Suprapubic skin (tissue), 4 donors: ENCODE results near the gene ORAI2. TPM values are rescaled to one million over a fixed set of nuclear protein-coding genes. Genes with fewer than 3 reads are reported as not detected.

Experiments used
- DNase-seq, 2 donors: peaks; one replicate each; pipeline ENCODE4 v3.0.0-alpha.2; 2019; ENCODE audit warnings: low spot score in 2 of 2
- H3K27ac ChIP-seq: fragments of 200-600 bp; sonication (generic); one replicate; pipeline ENCODE4 v1.5.1; 2019
- H3K27me3 ChIP-seq: fragments of 200-600 bp; sonication (generic); one replicate; pipeline ENCODE4 v1.5.1; 2019
- H3K36me3 ChIP-seq: fragments of 200-600 bp; sonication (generic); one replicate; pipeline ENCODE4 v1.5.1; 2019
- H3K4me1 ChIP-seq: fragments of 200-600 bp; sonication (generic); one replicate; pipeline ENCODE4 v1.5.1; 2019
- H3K4me3 ChIP-seq: fragments of 200-600 bp; sonication (generic); one replicate; pipeline ENCODE4 v1.5.1; 2019; ENCODE audit warnings: mild to moderate bottlenecking
- H3K9me3 ChIP-seq: fragments of 200-600 bp; sonication (generic); one replicate; pipeline ENCODE4 v1.5.1; 2019
- CTCF ChIP-seq, 2 donors: fragments of 200-600 bp in 1 of 2; fragments of 450-650 bp in 1 of 2; sonication (generic) in 1 of 2; IDR thresholded peaks; one replicate each; pipeline ENCODE4 v1.5.1; 2016 to 2019; ENCODE audit warnings: antibody characterized with exemption in 2 of 2, mild to moderate bottlenecking in 1 of 2, moderate library complexity in 1 of 2
- EP300 ChIP-seq: sonication (generic); formaldehyde crosslinking; IDR thresholded peaks from one replicate; pipeline ENCODE4 v1.6.1; 2017; ENCODE audit warnings: antibody characterized with exemption
- POLR2A ChIP-seq, 2 donors: fragments of 450-650 bp; IDR thresholded peaks; one replicate each; pipeline ENCODE4 v1.6.1; 2017; ENCODE audit warnings: antibody characterized with exemption in 2 of 2, mild to moderate bottlenecking in 2 of 2, moderate library complexity in 2 of 2
- POLR2AphosphoS5 ChIP-seq, 3 donors: sonication (generic); formaldehyde crosslinking; IDR thresholded peaks; one replicate each; pipeline ENCODE4 v1.6.1; 2017; ENCODE audit warnings: antibody characterized with exemption in 3 of 3
- whole genome bisulfite sequencing: methylation state at CpG from one replicate; pipeline ENCODE4 v1.1.5; 2018; 5-methylcytosine and 5-hydroxymethylcytosine counted together
- total RNA-seq, 4 donors: library from RNA; depleted of rRNA; stranded (reverse); fragments of >200 nt; gene quantifications; one replicate each; pipeline ENCODE4 v1.1.0, GENCODE V29; 2016

Gene ORAI2
- total RNA-seq, 4 donors from 2014 or later, result 4.3 to 7.0 (median 5.0) TPM

GRCh38 chr7:102393467-102393866 lies 39.9 kb upstream of the ORAI2 start:
- Histone ChIP-seq H3K27ac (no peak overlapping the region), H3K9me3 (no peaks in the 10 kb centered on the region), H3K4me1 (peaks cover 15% of the 10 kb centered on the region), H3K36me3 (peaks cover 13% of the 10 kb centered on the region), H3K4me3 (no peak overlapping the region), H3K27me3 (no peaks in the 10 kb centered on the region)
- WGBS, result 78% methylated on average over 9 of the region's 9 CpGs
- no peak for TF ChIP-seq POLR2AphosphoS5 (IDR thresholded peaks at IDR 0.05)
- no peak for TF ChIP-seq POLR2A (IDR thresholded peaks at IDR 0.05)
- no peak for TF ChIP-seq CTCF (IDR thresholded peaks at IDR 0.05)
- no peak for DNase-seq

GRCh38 chr7:102395592-102395872 lies 37.8 kb upstream of the ORAI2 start:
- Histone ChIP-seq H3K4me1 (peaks cover 15% of the 10 kb centered on the region), H3K9me3 (no peaks in the 10 kb centered on the region), H3K4me3 (peak overlapping the region; percentile 92), H3K36me3 (peaks cover 26% of the 10 kb centered on the region), H3K27ac (peak overlapping the region; percentile 89), H3K27me3 (no peaks in the 10 kb centered on the region)
- TF ChIP-seq POLR2A (IDR thresholded peaks at IDR 0.05), result no peak
- TF ChIP-seq CTCF (IDR thresholded peaks at IDR 0.05), result no peak
- TF ChIP-seq POLR2AphosphoS5 (IDR thresholded peaks at IDR 0.05), result no peak
- TF ChIP-seq EP300, result no peak
- WGBS, result 8% methylated on average over 9 of the region's 9 CpGs
- DNase-seq, result no peak

- no peaks in the 10 kb centered on the region for H3K27me3 ChIP-seq
- peaks cover 31% of the 10 kb centered on the region for H3K36me3 ChIP-seq
- DNase-seq, result peak; percentile 89 to 93
- H3K9me3 ChIP-seq, result no peaks in the 10 kb centered on the region
- peak within 1 kb of the TSS; percentile 89 for H3K27ac ChIP-seq
- peaks cover 15% of the 10 kb centered on the region for H3K4me1 ChIP-seq
- peak within 1 kb of the TSS; percentile 92 for H3K4me3 ChIP-seq
- 3% methylated on average over 27 of the region's 59 CpGs for WGBS
- TF ChIP-seq CTCF (IDR thresholded peaks at IDR 0.05) (no peak), POLR2A (IDR thresholded peaks at IDR 0.05) (peak in 1 of 2 donors; percentile 12)
Observed at GRCh38 chr7:102395873-102396709, 37.3 kb upstream of the ORAI2 start, which contains the start of gene PRKRIP1. PRKRIP1 (plus strand) TSS chr7:102396363; CDS start chr7:102396412, 49 bp downstream.

GRCh38 chr7:102396710-102397019 lies 36.7 kb upstream of the ORAI2 start:
- TF ChIP-seq CTCF (IDR thresholded peaks at IDR 0.05) (no peak), POLR2A (IDR thresholded peaks at IDR 0.05) (no peak), POLR2AphosphoS5 (IDR thresholded peaks at IDR 0.05) (no peak), EP300 (no peak)
- Histone ChIP-seq H3K9me3 (no peaks in the 10 kb centered on the region), H3K4me3 (peak overlapping the region; percentile 92), H3K4me1 (peaks cover 15% of the 10 kb centered on the region), H3K36me3 (peaks cover 36% of the 10 kb centered on the region), H3K27ac (peak overlapping the region; percentile 89), H3K27me3 (no peaks in the 10 kb centered on the region)
- DNase-seq, result no peak
- WGBS, result 0% methylated on average over 12 of the region's 12 CpGs

- WGBS, result 95% methylated on average over 8 of the region's 8 CpGs
- H3K4me1 ChIP-seq, result peaks cover 15% of the 10 kb centered on the region
- no peak for DNase-seq
- TF ChIP-seq POLR2A (IDR thresholded peaks at IDR 0.05), result no peak
- TF ChIP-seq CTCF (IDR thresholded peaks at IDR 0.05), result no peak
- no peak for TF ChIP-seq POLR2AphosphoS5 (IDR thresholded peaks at IDR 0.05)
- no peak for TF ChIP-seq EP300
- H3K27ac ChIP-seq, result no peak overlapping the region
- no peaks in the 10 kb centered on the region for H3K27me3 ChIP-seq
- no peak overlapping the region for H3K4me3 ChIP-seq
- H3K9me3 ChIP-seq, result no peaks in the 10 kb centered on the region
- peaks cover 46% of the 10 kb centered on the region for H3K36me3 ChIP-seq
Observed at GRCh38 chr7:102398543-102398942, 34.8 kb upstream of the ORAI2 start.
